ENCODE measurements around the gene UPK2. TPM values are rescaled to one million over a fixed set of nuclear protein-coding genes. Genes with fewer than 3 reads are reported as not detected.

UPK2 gene
- total and polyA plus RNA-seq, 2 of the 13 experiments (the other 11 are each of a cell fraction or from before 2014, with no cell fraction given): not detected

DNA sequence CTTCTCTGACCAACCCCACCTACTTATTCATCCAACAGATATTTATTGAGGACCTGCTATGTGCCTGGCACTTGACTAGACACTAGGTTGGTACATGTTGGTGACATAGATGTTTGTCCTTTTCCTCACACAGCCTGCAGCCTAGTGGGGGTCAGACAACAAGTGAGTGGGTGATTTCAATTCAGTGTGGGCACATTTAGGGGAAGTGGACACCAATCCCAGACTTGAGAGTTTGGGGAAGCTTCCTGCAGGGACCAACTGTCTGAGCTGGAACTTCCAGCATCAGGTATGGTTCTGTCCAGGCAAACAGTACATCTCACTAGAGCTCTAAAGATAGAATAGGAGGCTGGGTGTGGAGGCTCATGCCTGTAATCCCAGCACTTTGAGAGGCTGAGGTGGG, 24.5 kb upstream of the UPK2 start (continued):
- TF ChIP-seq EED (CRISPR knock-in tag; IDR thresholded peaks at IDR 0.05) (no peak), MED13 (CRISPR knock-in tag; IDR thresholded peaks at IDR 0.05) (no peak), SALL2 (CRISPR knock-in tag; IDR thresholded peaks at IDR 0.05) (no peak)

DNA sequence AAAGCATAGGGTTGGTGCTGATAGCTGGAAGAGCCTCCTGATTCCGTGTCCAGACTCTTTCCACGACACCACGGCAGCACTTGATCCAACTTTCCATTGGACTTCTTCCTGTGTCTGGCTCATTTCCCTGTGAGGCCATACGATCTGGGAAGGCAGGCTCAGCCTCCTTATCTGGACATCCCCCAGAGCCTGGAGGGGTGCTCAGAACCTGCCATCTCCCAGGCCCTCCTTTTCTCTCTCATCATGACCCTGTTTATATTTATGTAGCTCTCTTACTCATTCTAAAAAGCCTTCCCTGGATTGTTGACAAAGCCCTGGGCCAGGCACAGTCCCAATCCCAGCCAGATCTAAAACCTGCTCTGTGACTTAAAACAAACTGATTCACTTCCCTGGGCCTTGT, 22.6 kb upstream of the UPK2 start:
- no peaks in the 10 kb centered on the region for H3K9me3 ChIP-seq (ENCODE audit: low read length)
- ChIA-PET CTCF (ENCODE audit: low intra/inter-chr PET ratio, low total read pairs) (no interaction called here), POLR2A (interaction anchor here (1.2 to 1.3 kb wide), 2 partner anchors 23 to 25 kb away, joined by 4 to 7 read pairs; no protein-coding TSS in a partner anchor)
- H3K4me2 ChIP-seq (ENCODE audit: low read depth, low read length): 0 out of 2 replicates have a peak overlapping the region, but pooled peaks have one; percentile 14
- ATAC-seq (no peak), DNase-seq (ENCODE audit: low spot score) (no peak), FAIRE-seq (no peak)
- H3K36me3 ChIP-seq (replicated peaks in 1 of 2; ENCODE audit: control insufficient read depth in 1 of 2, insufficient read depth in 2 of 2, low read length in 2 of 2): no peaks in the 10 kb centered on the region
- peaks cover 2 to 7% of the 10 kb centered on the region in 2 experiments; a peak in 3 of 5 replicates for H3K27me3 ChIP-seq (ENCODE audit: control insufficient read depth in 1 of 2, insufficient read depth in 2 of 2, low read length in 2 of 2)
- intact Hi-C loops (cut with micrococcal nuclease; ENCODE audit: unreplicated experiment) (no loop called here), in situ Hi-C loops (cut with HindIII; ENCODE audit: extremely low pct_ligation_motif_present, low pct_unique_long_range_greater_than_20kb) (no loop called here)
- no peaks in the 10 kb centered on the region for H4K20me1 ChIP-seq (ENCODE audit: insufficient read depth, low read length)
- H3K27ac ChIP-seq (ENCODE audit: extremely low read length, insufficient read depth, low read length): no peak overlapping the region
- TF ChIP-seq FOXP1 (IDR thresholded peaks at IDR 0.05) (no peak), FOXP1 (CRISPR knock-in tag; IDR thresholded peaks at IDR 0.05) (no peak), ZMAT3 (CRISPR knock-in tag; conservative IDR thresholded peaks at IDR 0.05) (no peak), SOX5 (CRISPR knock-in tag; IDR thresholded peaks at IDR 0.05; ENCODE audit: borderline replicate concordance) (no peak), MED1 (CRISPR knock-in tag; IDR thresholded peaks at IDR 0.05) (no peak), SPEN (CRISPR knock-in tag; IDR thresholded peaks at IDR 0.05; ENCODE audit: low read depth) (no peak), SNAI1 (CRISPR knock-in tag; IDR thresholded peaks at IDR 0.05; ENCODE audit: borderline replicate concordance) (no peak), MED8 (CRISPR knock-in tag; IDR thresholded peaks at IDR 0.05; ENCODE audit: insufficient replicate concordance) (no peak), ZFX (CRISPR knock-in tag; IDR thresholded peaks at IDR 0.05; ENCODE audit: low read depth) (no peak)
- TF ChIP-seq, protein P1, sequence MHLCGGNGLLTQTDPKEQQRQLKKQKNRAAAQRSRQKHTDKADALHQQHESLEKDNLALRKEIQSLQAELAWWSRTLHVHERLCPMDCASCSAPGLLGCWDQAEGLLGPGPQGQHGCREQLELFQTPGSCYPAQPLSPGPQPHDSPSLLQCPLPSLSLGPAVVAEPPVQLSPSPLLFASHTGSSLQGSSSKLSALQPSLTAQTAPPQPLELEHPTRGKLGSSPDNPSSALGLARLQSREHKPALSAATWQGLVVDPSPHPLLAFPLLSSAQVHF (CRISPR knock-in tag; IDR thresholded peaks at IDR 0.05): no peak
- peaks cover 36% of the 10 kb centered on the region for H3K4me1 ChIP-seq (ENCODE audit: insufficient read depth, low read length)
- H2AFZ ChIP-seq (ENCODE audit: low read length): no peak overlapping the region
- no peak overlapping the region for H3K9ac ChIP-seq (ENCODE audit: insufficient read depth, low read depth, low read length)
- H3K79me2 ChIP-seq (ENCODE audit: insufficient read depth, low read length): no peaks in the 10 kb centered on the region
- BruUV-seq (replicated peaks): no TSS peak
- WGBS (ENCODE audit: low lambda C conversion rate): 0% methylated on average over 4 of the region's 4 CpGs
- no peak overlapping the region for H3K4me3 ChIP-seq (replicated peaks in 1 of 3; ENCODE audit: insufficient read depth in 1 of 3, low read depth in 2 of 3, low read length in 3 of 3)

All from HepG2 (cell line).